Endothelial cell of umbilical vein (primary cell): ENCODE data around the gene TRMT1. TPM values are rescaled to one million over a fixed set of nuclear protein-coding genes. Genes with fewer than 3 reads are reported as not detected.

Experiments
- BruUV-seq: library from RNA; stranded (reverse); fragments of 400-500 nt; replicated peaks from 2 replicates; lab custom pipeline; 2021; lab: Mats Ljungman, UMichigan
- CTCF ChIA-PET: fragments of 300-600, 350-600 bp; sonication (Branson Sonifier 250); formaldehyde crosslinking; loops from one replicate; lab custom pipeline; 2021; ENCODE audit warnings: antibody characterized with exemption, inconsistent platforms; lab: Charles Lee
- POLR2A ChIA-PET: fragments of 300-600, 350-600 bp; sonication (Branson Sonifier 250); formaldehyde crosslinking; loops from one replicate; lab custom pipeline; 2021; ENCODE audit warnings: antibody characterized with exemption, inconsistent platforms; lab: Charles Lee
- DNase-seq: peaks from one replicate; pipeline ENCODE4 v3.0.0-alpha.2; 2011; ENCODE audit warnings: low read depth, low spot score
- FAIRE-seq: peaks from 2 replicates; lab custom pipeline; 2011; peaks lifted over from hg19 to GRCh38; lab: Jason Lieb, UNC
- H2AFZ ChIP-seq: 2 replicates; pipeline ENCODE4 v1.6.0; 2012; ENCODE audit warnings: low read depth, low read length, control low read depth, inconsistent platforms
- H3K27ac ChIP-seq: 2 replicates; pipeline ENCODE4 v1.5.1; 2011; ENCODE audit warnings: low read depth, mild to moderate bottlenecking, control low read depth, low read length, moderate library complexity; ENCODE audit not compliant: insufficient read depth
- H3K27me3 ChIP-seq, 2 experiments: 2 replicates each; pipeline versions ENCODE4 v1.6.0 to v1.6.1; 2011; ENCODE audit warnings: low read length in 2 of 2, mixed read lengths in 1 of 2; ENCODE audit not compliant: control insufficient read depth in 2 of 2, insufficient read depth in 2 of 2
- H3K36me3 ChIP-seq, 2 experiments: 2 replicates in 1 of 2; 3 replicates in 1 of 2; pipeline ENCODE4 v1.5.1; 2011; ENCODE audit warnings: low read length in 2 of 2, mild to moderate bottlenecking in 1 of 2, moderate library complexity in 1 of 2; ENCODE audit not compliant: control insufficient read depth in 2 of 2, insufficient read depth in 2 of 2; ENCODE audit errors: extremely low read depth in 1 of 2
- H3K4me1 ChIP-seq: 3 replicates; pipeline ENCODE4 v1.5.1; 2011; ENCODE audit warnings: mild to moderate bottlenecking, low read length; ENCODE audit not compliant: control insufficient read depth, insufficient read depth; ENCODE audit errors: extremely low read depth
- H3K4me2 ChIP-seq: 2 replicates; pipeline ENCODE4 v1.6.1; 2011; ENCODE audit warnings: low read length, control low read depth, mixed read lengths; ENCODE audit not compliant: insufficient read depth
- H3K4me3 ChIP-seq, 3 experiments: fragments of 200-600 bp in 1 of 3; sonication (generic), shearing (Covaris generic) in 1 of 3; replicated peaks in 1 of 3; 2 replicates each; pipeline ENCODE4 v1.5.1; 2011 to 2016; ENCODE audit warnings: control low read depth in 3 of 3, low read length in 3 of 3, mild to moderate bottlenecking in 2 of 3, inconsistent platforms in 1 of 3, low read depth in 1 of 3, moderate library complexity in 1 of 3; ENCODE audit not compliant: insufficient read depth in 1 of 3
- H3K79me2 ChIP-seq: 2 replicates; pipeline ENCODE4 v1.6.0; 2012; ENCODE audit warnings: low read length, inconsistent platforms; ENCODE audit not compliant: control insufficient read depth, insufficient read depth
- H3K9ac ChIP-seq: replicated peaks from 2 replicates; pipeline ENCODE3; 2011; ENCODE audit warnings: low read length, control low read depth; ENCODE audit not compliant: insufficient read depth; ENCODE audit errors: extremely low read depth
- H3K9me1 ChIP-seq: replicated peaks from 3 replicates; pipeline ENCODE4 v1.6.0; 2011; ENCODE audit warnings: mild to moderate bottlenecking, low read length; ENCODE audit not compliant: control insufficient read depth, insufficient read depth; ENCODE audit errors: extremely low read depth
- H3K9me3 ChIP-seq: replicated peaks from 2 replicates; pipeline ENCODE4 v1.5.1; 2012; ENCODE audit warnings: low read length, inconsistent platforms; ENCODE audit not compliant: control insufficient read depth, insufficient read depth
- H4K20me1 ChIP-seq: replicated peaks from 2 replicates; pipeline ENCODE3; 2011; ENCODE audit warnings: mild to moderate bottlenecking, low read length; ENCODE audit not compliant: control insufficient read depth, insufficient read depth; ENCODE audit errors: extremely low read depth
- EZH2 ChIP-seq: IDR thresholded peaks from 2 replicates; pipeline ENCODE4 v1.6.1; 2012; ENCODE audit warnings: borderline replicate concordance, low read depth, mild to moderate bottlenecking, moderate library complexity, low read length, inconsistent platforms; ENCODE audit not compliant: severe bottlenecking
- GATA2 ChIP-seq: IDR thresholded peaks from 2 replicates; pipeline ENCODE4 v1.7.0; 2011; ENCODE audit warnings: low read depth, mild to moderate bottlenecking, moderate library complexity, mixed read lengths, low read length; ENCODE audit not compliant: insufficient read length, insufficient read depth
- JUN ChIP-seq: IDR thresholded peaks from 2 replicates; pipeline ENCODE4 v1.6.1; 2011; ENCODE audit warnings: borderline replicate concordance, low read depth; ENCODE audit not compliant: insufficient read length, insufficient read depth
- MAX ChIP-seq: IDR thresholded peaks from 2 replicates; pipeline ENCODE4 v1.6.1; 2011; ENCODE audit not compliant: insufficient read depth, insufficient read length
- POLR2AphosphoS5 ChIP-seq: IDR thresholded peaks from 2 replicates; pipeline ENCODE4 v1.6.1; 2012; ENCODE audit warnings: low read depth, mild to moderate bottlenecking, control low read depth, low read length, moderate library complexity; ENCODE audit not compliant: insufficient read depth
- dilution Hi-C: fragments of 300-500 bp; cut with MboI; formaldehyde crosslinking; loops from one replicate; pipeline ENCODE4 v1.15.0; 2019; ENCODE audit warnings: low sequenced_read_pairs; ENCODE audit not compliant: extremely low pct_ligation_motif_present
- intact Hi-C: fragments of 100-400 bp; cut with micrococcal nuclease; formaldehyde crosslinking; loops from one replicate; pipeline ENCODE4 v1.10.0; 2022
- polyA plus RNA-seq, 4 experiments: library from polyadenylated mRNA; depleted of rRNA in 3 of 4; stranded (reverse) in 3 of 4; unstranded in 1 of 4; fragments of >200 nt; gene quantifications; 2 replicates each; pipeline versions ENCODE4 v1.2.1 to v1.2.3, GENCODE V29; 2011 to 2012; ENCODE audit warnings: missing spikeins in 1 of 4
- total RNA-seq: library from RNA; stranded (reverse); gene quantifications from 2 replicates; pipeline ENCODE4 v1.2.3, GENCODE V29; 2021
- TF ChIP-seq, protein P1 (sequence below), 2 donors: IDR thresholded peaks; 1 replicate in 1 of 2; 2 replicates in 1 of 2; pipeline ENCODE4 v1.5.1; 2011; ENCODE audit warnings: low read length in 2 of 2, mild to moderate bottlenecking in 2 of 2, moderate library complexity in 2 of 2, control low read depth in 1 of 2, inconsistent platforms in 1 of 2, low read depth in 1 of 2; ENCODE audit not compliant: insufficient read depth in 1 of 2; ENCODE audit errors: extremely low read depth in 1 of 2

Gene TRMT1
- total and polyA plus RNA-seq, 2 donors (not counting 3 experiments of a cell fraction or from before 2014, with no cell fraction given): 46.3 to 53.0 TPM

GRCh38 chr19:13062317-13062716, 54.2 kb downstream of the TRMT1 start:
- Histone ChIP-seq H3K4me3 (no peak overlapping the region), H3K9ac (no peak overlapping the region), H3K9me1 (no peaks in the 10 kb centered on the region), H3K4me1 (peaks cover 13% of the 10 kb centered on the region), H3K4me2 (no peak overlapping the region), H3K9me3 (no peaks in the 10 kb centered on the region), H3K79me2 (no peaks in the 10 kb centered on the region), H3K36me3 (no peaks in the 10 kb centered on the region), H3K27me3 (no peaks in the 10 kb centered on the region), H2AFZ (no peak overlapping the region), H3K27ac (no peak overlapping the region), H4K20me1 (no peaks in the 10 kb centered on the region)
- FAIRE-seq (no peak), DNase-seq (no peak)
- no TSS peak for BruUV-seq
- intact Hi-C loops: loop anchor here (5.0 kb wide), 1 partner anchor 40 kb away; no protein-coding TSS in a partner anchor
- CTCF ChIA-PET: interaction anchor here (1.0 to 15.7 kb wide), 10 partner anchors 8 to 97 kb away, joined by 3 to 463 read pairs (median 28); no protein-coding TSS in a partner anchor
- dilution Hi-C loops: no loop called here
- POLR2A ChIA-PET: no interaction called here
- no peak for TF ChIP-seq EZH2
- TF ChIP-seq MAX: no peak
- no peak for TF ChIP-seq GATA2
- TF ChIP-seq POLR2AphosphoS5: no peak
- TF ChIP-seq, protein P1, sequence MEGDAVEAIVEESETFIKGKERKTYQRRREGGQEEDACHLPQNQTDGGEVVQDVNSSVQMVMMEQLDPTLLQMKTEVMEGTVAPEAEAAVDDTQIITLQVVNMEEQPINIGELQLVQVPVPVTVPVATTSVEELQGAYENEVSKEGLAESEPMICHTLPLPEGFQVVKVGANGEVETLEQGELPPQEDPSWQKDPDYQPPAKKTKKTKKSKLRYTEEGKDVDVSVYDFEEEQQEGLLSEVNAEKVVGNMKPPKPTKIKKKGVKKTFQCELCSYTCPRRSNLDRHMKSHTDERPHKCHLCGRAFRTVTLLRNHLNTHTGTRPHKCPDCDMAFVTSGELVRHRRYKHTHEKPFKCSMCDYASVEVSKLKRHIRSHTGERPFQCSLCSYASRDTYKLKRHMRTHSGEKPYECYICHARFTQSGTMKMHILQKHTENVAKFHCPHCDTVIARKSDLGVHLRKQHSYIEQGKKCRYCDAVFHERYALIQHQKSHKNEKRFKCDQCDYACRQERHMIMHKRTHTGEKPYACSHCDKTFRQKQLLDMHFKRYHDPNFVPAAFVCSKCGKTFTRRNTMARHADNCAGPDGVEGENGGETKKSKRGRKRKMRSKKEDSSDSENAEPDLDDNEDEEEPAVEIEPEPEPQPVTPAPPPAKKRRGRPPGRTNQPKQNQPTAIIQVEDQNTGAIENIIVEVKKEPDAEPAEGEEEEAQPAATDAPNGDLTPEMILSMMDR (IDR thresholded peaks at IDR 0.05; ENCODE audit: extremely low read depth in 1 of 2, insufficient read depth in 1 of 2, low read depth in 1 of 2, low read length in 2 of 2): no peak
- no peak for TF ChIP-seq JUN
